NCI-H1092 treated with DMSO at 0.1 percent for 48 hours (cell line): Measurements from ENCODE around the gene IMPACT.
A peak's percentile ranks its signal among the peaks of the same experiment; 100 is the strongest.

Experiments
- DNase-seq: peaks from one replicate; lab custom pipeline; 2025; lab: John Stamatoyannopoulos, UW

Gene IMPACT

GRCh38 chr18:24479371-24479770 is 52.9 kb downstream of the IMPACT start:
- DNase-seq, result no peak

- DNase-seq, result no peak
Observed at GRCh38 chr18:24482821-24483220, 56.4 kb downstream of the IMPACT start.

- DNase-seq, result no peak
Observed at GRCh38 chr18:24485681-24486080, 59.2 kb downstream of the IMPACT start.

GRCh38 chr18:24486684-24487083 is 60.2 kb downstream of the IMPACT start:
- DNase-seq, result no peak

GRCh38 chr18:24488824-24489493 is 62.5 kb downstream of the IMPACT start:
- peak; percentile 68 for DNase-seq

GRCh38 chr18:24490539-24490938 is 64.1 kb downstream of the IMPACT start:
- DNase-seq, result no peak

- peak; percentile 80 for DNase-seq
Observed at GRCh38 chr18:24491927-24492834, 65.7 kb downstream of the IMPACT start.

GRCh38 chr18:24494586-24494985 is 68.1 kb downstream of the IMPACT start:
- DNase-seq, result no peak

- DNase-seq, result no peak
Observed at GRCh38 chr18:24497031-24497754, 70.7 kb downstream of the IMPACT start.

GRCh38 chr18:24499814-24500213 is 73.3 kb downstream of the IMPACT start:
- no peak for DNase-seq

- no peak for DNase-seq
Observed at GRCh38 chr18:24500217-24500616, 73.7 kb downstream of the IMPACT start.

GRCh38 chr18:24500766-24501165 is 74.3 kb downstream of the IMPACT start:
- DNase-seq, result no peak

- no peak for DNase-seq
Observed at GRCh38 chr18:24502667-24503523, 76.4 kb downstream of the IMPACT start.
